KMS-11 (cell line): ENCODE results near the gene ZPBP.

Source experiments
- H2AFZ ChIP-seq: fragments of 200-600 bp; sonication (generic); 2 replicates; pipeline ENCODE4 v1.6.1; 2016; ENCODE audit warnings: antibody characterized with exemption, mixed run types, low read depth
- H3K27ac ChIP-seq: fragments of 200-600 bp; sonication (generic); 2 replicates; pipeline ENCODE4 v1.6.1; 2016; ENCODE audit warnings: mild to moderate bottlenecking, mixed run types
- H3K27me3 ChIP-seq: fragments of 200-600 bp; sonication (generic); 2 replicates; pipeline ENCODE4 v1.6.1; 2017; ENCODE audit warnings: mild to moderate bottlenecking, low read depth, mixed run types, moderate library complexity; ENCODE audit not compliant: insufficient read depth
- H3K36me3 ChIP-seq: fragments of 200-600 bp; sonication (generic); 2 replicates; pipeline ENCODE4 v1.6.1; 2017; ENCODE audit warnings: mild to moderate bottlenecking, mixed run types; ENCODE audit not compliant: insufficient read depth
- H3K4me1 ChIP-seq: fragments of 200-600 bp; sonication (generic); 2 replicates; pipeline ENCODE4 v1.6.1; 2016; ENCODE audit warnings: mild to moderate bottlenecking, low read depth, mixed run types; ENCODE audit not compliant: poor library complexity, severe bottlenecking
- H3K4me2 ChIP-seq: fragments of 200-600 bp; sonication (generic); 2 replicates; pipeline ENCODE4 v1.7.0; 2016; ENCODE audit warnings: mild to moderate bottlenecking, mixed run types
- H3K4me3 ChIP-seq: fragments of 200-600 bp; sonication (generic); IDR thresholded peaks from 2 replicates; pipeline ENCODE4 v1.6.1; 2017; ENCODE audit warnings: low read depth, low read length, mixed read lengths; ENCODE audit not compliant: insufficient read depth
- H3K79me2 ChIP-seq: fragments of 200-600 bp; sonication (generic); 2 replicates; pipeline ENCODE4 v1.6.1; 2016; ENCODE audit warnings: low read depth, mixed run types; ENCODE audit not compliant: insufficient read depth
- H3K9ac ChIP-seq: fragments of 200-600 bp; sonication (generic); 2 replicates; pipeline ENCODE4 v1.6.1; 2016; ENCODE audit warnings: mild to moderate bottlenecking, mixed run types
- H4K20me1 ChIP-seq: fragments of 200-600 bp; sonication (generic); 2 replicates; pipeline ENCODE4 v1.6.1; 2016; ENCODE audit warnings: mild to moderate bottlenecking, mixed run types; ENCODE audit not compliant: insufficient read depth
- CTCF ChIP-seq: fragments of 200-600 bp; sonication (generic); conservative IDR thresholded peaks from 2 replicates; pipeline ENCODE4 v1.6.1; 2017; ENCODE audit warnings: low read depth, mild to moderate bottlenecking, antibody characterized with exemption, low read length, moderate library complexity, mixed read lengths

The ZPBP gene

GRCh38 chr7:50088463-50089129, 4.5 kb downstream of the ZPBP start:
- H3K79me2 ChIP-seq, result no peaks in the 10 kb centered on the region
- TF ChIP-seq CTCF, result no peak
- no peaks in the 10 kb centered on the region for H4K20me1 ChIP-seq
- no peak overlapping the region for H3K4me2 ChIP-seq
- H3K9ac ChIP-seq, result no peak overlapping the region
- H3K27ac ChIP-seq, result no peak overlapping the region
- H3K4me1 ChIP-seq, result no peaks in the 10 kb centered on the region
- H3K36me3 ChIP-seq, result no peaks in the 10 kb centered on the region
- no peak overlapping the region for H2AFZ ChIP-seq
- H3K4me3 ChIP-seq, result no peak overlapping the region
- H3K27me3 ChIP-seq, result no peaks in the 10 kb centered on the region

- no peak overlapping the region for H2AFZ ChIP-seq
- no peaks in the 10 kb centered on the region for H4K20me1 ChIP-seq
- H3K9ac ChIP-seq, result no peak overlapping the region
- TF ChIP-seq CTCF, result no peak
- no peak overlapping the region for H3K27ac ChIP-seq
- no peak overlapping the region for H3K4me2 ChIP-seq
- H3K79me2 ChIP-seq, result no peaks in the 10 kb centered on the region
- no peaks in the 10 kb centered on the region for H3K4me1 ChIP-seq
- H3K27me3 ChIP-seq, result no peaks in the 10 kb centered on the region
- no peak overlapping the region for H3K4me3 ChIP-seq
- H3K36me3 ChIP-seq, result no peaks in the 10 kb centered on the region
These were observed 7.7 kb downstream of the ZPBP start for GRCh38 chr7:50085344-50085743.

- Histone ChIP-seq H3K27ac (no peak overlapping the region), H4K20me1 (no peaks in the 10 kb centered on the region), H3K36me3 (no peaks in the 10 kb centered on the region), H3K4me1 (no peaks in the 10 kb centered on the region), H3K27me3 (no peaks in the 10 kb centered on the region), H3K9ac (no peak overlapping the region), H2AFZ (no peak overlapping the region), H3K79me2 (no peaks in the 10 kb centered on the region), H3K4me2 (no peak overlapping the region), H3K4me3 (no peak overlapping the region)
- no peak for TF ChIP-seq CTCF
These were observed 20.0 kb downstream of the ZPBP start for GRCh38 chr7:50073093-50073492.

GRCh38 chr7:50069613-50070012, 23.4 kb downstream of the ZPBP start:
- H3K4me1 ChIP-seq, result no peaks in the 10 kb centered on the region
- no peak overlapping the region for H3K9ac ChIP-seq
- no peak overlapping the region for H2AFZ ChIP-seq
- no peaks in the 10 kb centered on the region for H3K79me2 ChIP-seq
- no peaks in the 10 kb centered on the region for H3K27me3 ChIP-seq
- H3K27ac ChIP-seq, result no peak overlapping the region
- TF ChIP-seq CTCF, result no peak
- peak overlapping the region; percentile 19; the same call in 1 of the 2 replicates for H3K4me2 ChIP-seq
- H3K36me3 ChIP-seq, result no peaks in the 10 kb centered on the region
- H4K20me1 ChIP-seq, result no peaks in the 10 kb centered on the region
- no peak overlapping the region for H3K4me3 ChIP-seq
